HepG2 (cell line): ENCODE measurements around the gene FAM163B. TPM values are rescaled to one million over a fixed set of nuclear protein-coding genes. Genes with fewer than 3 reads are reported as not detected.

Experiments
- ARNTL ChIP-seq: sonication (generic); formaldehyde crosslinking; IDR thresholded peaks from 2 replicates; pipeline ENCODE4 v1.4.0; 2020; ENCODE audit warnings: mild to moderate bottlenecking, missing genetic modification reagents
- CREM ChIP-seq, 2 experiments: sonication (generic) in 1 of 2; formaldehyde crosslinking in 1 of 2; IDR thresholded peaks; 2 replicates each; pipeline versions ENCODE4 v1.4.0 to v1.6.1; 2016 to 2020; ENCODE audit warnings: antibody characterized with exemption in 1 of 2, mild to moderate bottlenecking in 1 of 2, missing genetic modification reagents in 1 of 2
- NFYC ChIP-seq: IDR thresholded peaks from 2 replicates; pipeline ENCODE4 v1.6.1; 2016; ENCODE audit warnings: missing genetic modification reagents, missing compliant biosample characterization
- NR2F6 ChIP-seq, 2 experiments: IDR thresholded peaks; 2 replicates each; pipeline ENCODE4 v1.6.1; 2016; ENCODE audit warnings: antibody characterized with exemption in 1 of 2, mild to moderate bottlenecking in 1 of 2
- ZBTB38 ChIP-seq: sonication (generic); formaldehyde crosslinking; IDR thresholded peaks from 2 replicates; pipeline ENCODE4 v1.5.1; 2020; ENCODE audit warnings: mild to moderate bottlenecking, missing genetic modification reagents
- ZMAT3 ChIP-seq: sonication (generic); formaldehyde crosslinking; conservative IDR thresholded peaks from 2 replicates; pipeline ENCODE4 v1.7.0; 2021; ENCODE audit warnings: missing genetic modification reagents
- ZNF24 ChIP-seq: fragments of 450-650 bp; IDR thresholded peaks from 2 replicates; pipeline ENCODE4 v1.6.1; 2017; ENCODE audit warnings: antibody characterized with exemption, mild to moderate bottlenecking
- ZNF550 ChIP-seq: sonication (generic); formaldehyde crosslinking; IDR thresholded peaks from 2 replicates; pipeline ENCODE4 v1.4.0; 2020; ENCODE audit warnings: mild to moderate bottlenecking, missing genetic modification reagents, borderline replicate concordance
- ZNF724P ChIP-seq: sonication (generic); formaldehyde crosslinking; IDR thresholded peaks from 2 replicates; pipeline ENCODE4 v1.8.0; 2022; ENCODE audit warnings: missing genetic modification reagents, borderline replicate concordance
- polyA plus RNA-seq, 8 experiments: library from polyadenylated mRNA; depleted of rRNA in 3 of 8; stranded (reverse) in 7 of 8; unstranded in 1 of 8; fragments of >200 nt; fragmentation: Illumina TruSeq in 4 of 8; extraction: Trizol in 4 of 8; gene quantifications; 2 replicates each; pipeline versions ENCODE4 v1.2.1 to v1.2.3, GENCODE V29; 2011 to 2016; ENCODE audit warnings: low read depth in 4 of 8, missing spikeins in 1 of 8, mixed read lengths in 1 of 8; ENCODE audit not compliant: insufficient read depth in 1 of 8
- total RNA-seq, 5 experiments: library from RNA; depleted of rRNA; stranded (reverse); fragments of >200 nt; fragmentation: Illumina TruSeq; extraction: Trizol; gene quantifications; 2 replicates each; pipeline ENCODE4 v1.2.3, GENCODE V29; 2016; ENCODE audit warnings: low read depth in 1 of 5
- TF ChIP-seq, protein P1 (sequence below): sonication (generic); formaldehyde crosslinking; IDR thresholded peaks from 2 replicates; pipeline ENCODE4 v1.4.0; 2020; ENCODE audit warnings: low read depth, missing genetic modification reagents
- TF ChIP-seq, protein P2 (sequence below): IDR thresholded peaks from 2 replicates; pipeline ENCODE4 v1.6.1; 2016
- TF ChIP-seq, protein P3 (sequence below): sonication (generic); formaldehyde crosslinking; IDR thresholded peaks from 2 replicates; pipeline ENCODE4 v1.8.1; 2023; ENCODE audit warnings: missing genetic modification reagents, inconsistent platforms, borderline replicate concordance
- TF ChIP-seq, protein P4 (sequence below): sonication (generic); formaldehyde crosslinking; IDR thresholded peaks from 2 replicates; pipeline ENCODE4 v1.8.0; 2022; ENCODE audit warnings: low read depth, missing genetic modification reagents
- TF ChIP-seq, protein P5 (sequence below): sonication (generic); formaldehyde crosslinking; IDR thresholded peaks from 2 replicates; pipeline ENCODE4 v1.4.0; 2020; ENCODE audit warnings: missing genetic modification reagents

The FAM163B gene
- total and polyA plus RNA-seq, 2 of the 13 experiments (the other 11 are each of a cell fraction or from before 2014, with no cell fraction given): not detected

DNA sequence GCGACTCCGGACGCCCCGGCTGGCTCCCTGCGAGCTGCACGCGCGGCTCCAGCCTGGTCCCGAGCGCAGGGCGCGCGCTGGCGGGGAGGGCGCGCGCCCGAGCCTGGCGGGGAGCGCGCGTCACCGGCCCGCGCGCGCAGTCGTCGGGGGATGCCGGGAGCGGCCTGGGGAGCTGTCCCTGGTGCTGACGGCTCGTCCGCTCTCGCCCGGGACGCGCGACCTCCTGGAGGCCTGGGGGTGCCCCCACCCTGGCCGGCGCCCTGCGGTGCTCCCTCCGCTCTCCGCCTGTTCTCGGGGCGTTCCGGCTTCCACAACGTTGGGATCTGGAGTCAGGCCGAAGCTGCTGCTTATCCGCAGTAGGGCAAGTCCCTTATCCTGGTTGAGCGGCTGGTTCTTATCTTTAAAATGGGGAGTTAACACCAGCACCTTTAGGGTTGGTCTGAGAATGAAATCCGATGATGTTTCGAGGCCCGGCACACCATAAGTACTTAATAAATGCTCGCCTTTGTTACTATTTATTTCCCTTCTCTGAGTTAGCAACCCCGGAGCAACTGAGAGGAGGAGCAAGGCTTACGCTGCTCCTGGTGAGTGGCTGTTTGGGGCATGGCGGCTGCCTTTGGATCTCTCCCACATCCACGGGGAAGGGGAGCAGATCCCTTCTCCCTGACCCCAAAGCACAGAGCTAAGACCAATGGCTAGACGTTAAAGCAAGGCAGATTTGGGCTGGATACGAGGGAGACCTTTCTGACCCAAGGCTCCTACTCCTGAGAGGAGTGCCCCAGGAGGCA lies at the start of gene FAM163B (continued):
- TF ChIP-seq, protein P1, sequence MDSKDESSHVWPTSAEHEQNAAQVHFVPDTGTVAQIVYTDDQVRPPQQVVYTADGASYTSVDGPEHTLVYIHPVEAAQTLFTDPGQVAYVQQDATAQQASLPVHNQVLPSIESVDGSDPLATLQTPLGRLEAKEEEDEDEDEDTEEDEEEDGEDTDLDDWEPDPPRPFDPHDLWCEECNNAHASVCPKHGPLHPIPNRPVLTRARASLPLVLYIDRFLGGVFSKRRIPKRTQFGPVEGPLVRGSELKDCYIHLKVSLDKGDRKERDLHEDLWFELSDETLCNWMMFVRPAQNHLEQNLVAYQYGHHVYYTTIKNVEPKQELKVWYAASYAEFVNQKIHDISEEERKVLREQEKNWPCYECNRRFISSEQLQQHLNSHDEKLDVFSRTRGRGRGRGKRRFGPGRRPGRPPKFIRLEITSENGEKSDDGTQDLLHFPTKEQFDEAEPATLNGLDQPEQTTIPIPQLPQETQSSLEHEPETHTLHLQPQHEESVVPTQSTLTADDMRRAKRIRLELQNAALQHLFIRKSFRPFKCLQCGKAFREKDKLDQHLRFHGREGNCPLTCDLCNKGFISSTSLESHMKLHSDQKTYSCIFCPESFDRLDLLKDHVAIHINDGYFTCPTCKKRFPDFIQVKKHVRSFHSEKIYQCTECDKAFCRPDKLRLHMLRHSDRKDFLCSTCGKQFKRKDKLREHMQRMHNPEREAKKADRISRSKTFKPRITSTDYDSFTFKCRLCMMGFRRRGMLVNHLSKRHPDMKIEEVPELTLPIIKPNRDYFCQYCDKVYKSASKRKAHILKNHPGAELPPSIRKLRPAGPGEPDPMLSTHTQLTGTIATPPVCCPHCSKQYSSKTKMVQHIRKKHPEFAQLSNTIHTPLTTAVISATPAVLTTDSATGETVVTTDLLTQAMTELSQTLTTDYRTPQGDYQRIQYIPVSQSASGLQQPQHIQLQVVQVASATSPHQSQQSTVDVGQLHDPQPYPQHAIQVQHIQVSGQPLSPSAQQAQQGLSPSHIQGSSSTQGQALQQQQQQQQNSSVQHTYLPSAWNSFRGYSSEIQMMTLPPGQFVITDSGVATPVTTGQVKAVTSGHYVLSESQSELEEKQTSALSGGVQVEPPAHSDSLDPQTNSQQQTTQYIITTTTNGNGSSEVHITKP (CRISPR knock-in tag): no peak
- TF ChIP-seq, protein P2, sequence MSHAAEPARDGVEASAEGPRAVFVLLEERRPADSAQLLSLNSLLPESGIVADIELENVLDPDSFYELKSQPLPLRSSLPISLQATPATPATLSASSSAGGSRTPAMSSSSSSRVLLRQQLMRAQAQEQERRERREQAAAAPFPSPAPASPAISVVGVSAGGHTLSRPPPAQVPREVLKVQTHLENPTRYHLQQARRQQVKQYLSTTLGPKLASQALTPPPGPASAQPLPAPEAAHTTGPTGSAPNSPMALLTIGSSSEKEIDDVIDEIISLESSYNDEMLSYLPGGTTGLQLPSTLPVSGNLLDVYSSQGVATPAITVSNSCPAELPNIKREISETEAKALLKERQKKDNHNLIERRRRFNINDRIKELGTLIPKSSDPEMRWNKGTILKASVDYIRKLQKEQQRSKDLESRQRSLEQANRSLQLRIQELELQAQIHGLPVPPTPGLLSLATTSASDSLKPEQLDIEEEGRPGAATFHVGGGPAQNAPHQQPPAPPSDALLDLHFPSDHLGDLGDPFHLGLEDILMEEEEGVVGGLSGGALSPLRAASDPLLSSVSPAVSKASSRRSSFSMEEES: peak; percentile 30; the same call in 1 of the 2 replicates
- TF ChIP-seq ZMAT3 (peak; percentile 90), ZBTB38 (CRISPR knock-in tag) (no peak), CREM (IDR thresholded peaks at IDR 0.05) (no peak), CREM (CRISPR knock-in tag; IDR thresholded peaks at IDR 0.05) (no peak), ZNF24 (no peak), NR2F6 (IDR thresholded peaks at IDR 0.05) (no peak), NR2F6 (CRISPR knock-in tag; IDR thresholded peaks at IDR 0.05) (no peak), NFYC (CRISPR knock-in tag) (no peak), ZNF724P (CRISPR knock-in tag) (0 out of 2 replicates have a peak, but pooled peaks have one; percentile 38), ARNTL (no peak), ZNF550 (no peak)
- TF ChIP-seq, protein P3, sequence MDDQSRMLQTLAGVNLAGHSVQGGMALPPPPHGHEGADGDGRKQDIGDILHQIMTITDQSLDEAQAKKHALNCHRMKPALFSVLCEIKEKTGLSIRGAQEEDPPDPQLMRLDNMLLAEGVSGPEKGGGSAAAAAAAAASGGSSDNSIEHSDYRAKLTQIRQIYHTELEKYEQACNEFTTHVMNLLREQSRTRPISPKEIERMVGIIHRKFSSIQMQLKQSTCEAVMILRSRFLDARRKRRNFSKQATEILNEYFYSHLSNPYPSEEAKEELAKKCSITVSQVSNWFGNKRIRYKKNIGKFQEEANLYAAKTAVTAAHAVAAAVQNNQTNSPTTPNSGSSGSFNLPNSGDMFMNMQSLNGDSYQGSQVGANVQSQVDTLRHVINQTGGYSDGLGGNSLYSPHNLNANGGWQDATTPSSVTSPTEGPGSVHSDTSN (CRISPR knock-in tag): peak; percentile 80; the same call in 1 of the 2 replicates
- TF ChIP-seq, protein P4, sequence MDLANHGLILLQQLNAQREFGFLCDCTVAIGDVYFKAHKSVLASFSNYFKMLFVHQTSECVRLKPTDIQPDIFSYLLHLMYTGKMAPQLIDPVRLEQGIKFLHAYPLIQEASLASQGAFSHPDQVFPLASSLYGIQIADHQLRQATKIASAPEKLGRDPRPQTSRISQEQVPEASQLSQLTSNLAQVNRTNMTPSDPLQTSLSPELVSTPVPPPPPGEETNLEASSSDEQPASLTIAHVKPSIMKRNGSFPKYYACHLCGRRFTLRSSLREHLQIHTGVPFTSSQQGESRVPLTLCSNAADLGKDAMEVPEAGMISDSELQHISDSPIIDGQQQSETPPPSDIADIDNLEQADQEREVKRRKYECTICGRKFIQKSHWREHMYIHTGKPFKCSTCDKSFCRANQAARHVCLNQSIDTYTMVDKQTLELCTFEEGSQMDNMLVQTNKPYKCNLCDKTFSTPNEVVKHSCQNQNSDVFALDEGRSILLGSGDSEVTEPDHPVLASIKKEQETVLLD (CRISPR knock-in tag): no peak
- TF ChIP-seq, protein P5, sequence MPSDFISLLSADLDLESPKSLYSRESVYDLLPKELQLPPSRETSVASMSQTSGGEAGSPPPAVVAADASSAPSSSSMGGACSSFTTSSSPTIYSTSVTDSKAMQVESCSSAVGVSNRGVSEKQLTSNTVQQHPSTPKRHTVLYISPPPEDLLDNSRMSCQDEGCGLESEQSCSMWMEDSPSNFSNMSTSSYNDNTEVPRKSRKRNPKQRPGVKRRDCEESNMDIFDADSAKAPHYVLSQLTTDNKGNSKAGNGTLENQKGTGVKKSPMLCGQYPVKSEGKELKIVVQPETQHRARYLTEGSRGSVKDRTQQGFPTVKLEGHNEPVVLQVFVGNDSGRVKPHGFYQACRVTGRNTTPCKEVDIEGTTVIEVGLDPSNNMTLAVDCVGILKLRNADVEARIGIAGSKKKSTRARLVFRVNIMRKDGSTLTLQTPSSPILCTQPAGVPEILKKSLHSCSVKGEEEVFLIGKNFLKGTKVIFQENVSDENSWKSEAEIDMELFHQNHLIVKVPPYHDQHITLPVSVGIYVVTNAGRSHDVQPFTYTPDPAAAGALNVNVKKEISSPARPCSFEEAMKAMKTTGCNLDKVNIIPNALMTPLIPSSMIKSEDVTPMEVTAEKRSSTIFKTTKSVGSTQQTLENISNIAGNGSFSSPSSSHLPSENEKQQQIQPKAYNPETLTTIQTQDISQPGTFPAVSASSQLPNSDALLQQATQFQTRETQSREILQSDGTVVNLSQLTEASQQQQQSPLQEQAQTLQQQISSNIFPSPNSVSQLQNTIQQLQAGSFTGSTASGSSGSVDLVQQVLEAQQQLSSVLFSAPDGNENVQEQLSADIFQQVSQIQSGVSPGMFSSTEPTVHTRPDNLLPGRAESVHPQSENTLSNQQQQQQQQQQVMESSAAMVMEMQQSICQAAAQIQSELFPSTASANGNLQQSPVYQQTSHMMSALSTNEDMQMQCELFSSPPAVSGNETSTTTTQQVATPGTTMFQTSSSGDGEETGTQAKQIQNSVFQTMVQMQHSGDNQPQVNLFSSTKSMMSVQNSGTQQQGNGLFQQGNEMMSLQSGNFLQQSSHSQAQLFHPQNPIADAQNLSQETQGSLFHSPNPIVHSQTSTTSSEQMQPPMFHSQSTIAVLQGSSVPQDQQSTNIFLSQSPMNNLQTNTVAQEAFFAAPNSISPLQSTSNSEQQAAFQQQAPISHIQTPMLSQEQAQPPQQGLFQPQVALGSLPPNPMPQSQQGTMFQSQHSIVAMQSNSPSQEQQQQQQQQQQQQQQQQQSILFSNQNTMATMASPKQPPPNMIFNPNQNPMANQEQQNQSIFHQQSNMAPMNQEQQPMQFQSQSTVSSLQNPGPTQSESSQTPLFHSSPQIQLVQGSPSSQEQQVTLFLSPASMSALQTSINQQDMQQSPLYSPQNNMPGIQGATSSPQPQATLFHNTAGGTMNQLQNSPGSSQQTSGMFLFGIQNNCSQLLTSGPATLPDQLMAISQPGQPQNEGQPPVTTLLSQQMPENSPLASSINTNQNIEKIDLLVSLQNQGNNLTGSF (CRISPR knock-in tag): 0 out of 2 replicates have a peak, but pooled peaks have one; percentile 56
